ENCODE data around the gene ARHGAP26.

ARHGAP26 gene

GRCh38 chr5:142829801-142830220 is 59.6 kb downstream of the ARHGAP26 start:
- DNase-seq (ENCODE audit: low read depth in 2 of 2), result peak in 1 of 2 experiments; percentile 21

GRCh38 chr5:142830241-142831008 is 60.2 kb downstream of the ARHGAP26 start:
- DNase-seq (ENCODE audit: low read depth in 2 of 2), result peak; percentile 21 to 33

- no peak for DNase-seq (ENCODE audit: low read depth in 2 of 2)
These were observed 60.8 kb downstream of the ARHGAP26 start for GRCh38 chr5:142831009-142831383.

DNA sequence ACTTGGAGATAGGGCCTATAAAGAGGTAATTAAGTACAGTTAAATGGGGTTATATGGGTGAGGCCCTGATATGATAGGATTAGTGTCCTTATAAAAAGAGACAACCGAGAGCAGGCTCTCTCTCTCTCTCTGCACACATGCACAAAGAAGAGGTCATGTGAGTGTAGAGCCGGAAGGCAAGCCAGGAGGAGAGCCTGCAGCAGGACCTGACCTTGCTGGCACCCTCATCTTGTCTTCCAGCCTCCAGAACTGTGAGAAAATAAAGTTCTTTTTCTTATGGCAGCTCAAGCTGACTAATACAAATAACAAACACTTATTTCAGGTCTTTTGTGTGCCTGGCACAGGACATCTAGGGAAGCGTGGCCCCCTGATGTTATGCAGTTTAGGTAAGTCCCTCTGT is 62.1 kb downstream of the ARHGAP26 start:
- no peak for DNase-seq (ENCODE audit: low read depth in 2 of 2)

- DNase-seq (ENCODE audit: low read depth in 2 of 2), result no peak
These were observed 63.6 kb downstream of the ARHGAP26 start for GRCh38 chr5:142833517-142834449.

DNA sequence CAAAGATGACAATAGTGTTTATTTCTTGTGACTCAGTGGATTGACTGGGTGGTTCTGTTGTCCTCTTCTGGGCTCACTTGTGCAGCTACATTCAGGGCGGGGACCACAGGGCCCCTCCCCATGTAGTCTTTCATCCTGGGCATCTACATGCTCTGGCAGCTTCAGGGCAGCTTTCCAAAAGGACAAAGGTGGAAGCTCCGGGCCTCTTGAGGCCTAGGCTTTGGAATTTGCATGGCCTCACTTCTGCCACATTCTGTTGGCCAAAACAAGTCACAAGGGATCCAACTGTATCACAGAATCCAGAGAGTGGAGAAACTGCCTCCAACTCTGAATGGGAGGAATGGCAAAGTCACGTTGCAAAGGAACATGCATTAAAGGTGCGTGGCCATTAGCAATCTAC is 64.3 kb downstream of the ARHGAP26 start:
- DNase-seq (ENCODE audit: low read depth in 2 of 2), result no peak

- no peak for DNase-seq (ENCODE audit: low read depth in 2 of 2)
These were observed 65.4 kb downstream of the ARHGAP26 start for GRCh38 chr5:142835540-142835939.

DNA sequence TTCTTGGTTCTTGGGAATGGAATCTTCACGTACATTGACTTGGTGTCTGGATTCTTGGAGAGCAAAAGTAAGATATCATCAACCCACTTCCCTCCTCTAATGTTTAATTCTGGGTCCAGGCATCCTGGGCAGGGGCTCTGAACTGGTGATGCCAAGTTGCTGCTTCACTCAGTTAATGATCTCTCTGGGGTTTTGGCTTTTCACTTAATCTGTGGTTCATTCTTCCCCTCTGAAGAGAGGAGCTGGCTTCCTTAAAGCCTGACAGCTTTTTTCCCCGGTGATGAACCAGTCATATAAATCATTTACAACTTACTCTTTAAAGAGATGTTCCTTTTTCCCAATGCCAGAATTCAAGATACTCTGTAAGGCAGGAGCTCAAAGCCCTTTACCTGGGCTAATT is 65.9 kb downstream of the ARHGAP26 start:
- DNase-seq (ENCODE audit: low read depth in 2 of 2), result no peak

- no peak for DNase-seq (ENCODE audit: low read depth in 2 of 2)
These were observed 67.0 kb downstream of the ARHGAP26 start for GRCh38 chr5:142837081-142837725.

GRCh38 chr5:142838845-142839244 is 68.7 kb downstream of the ARHGAP26 start:
- DNase-seq (ENCODE audit: low read depth in 2 of 2), result no peak

DNA sequence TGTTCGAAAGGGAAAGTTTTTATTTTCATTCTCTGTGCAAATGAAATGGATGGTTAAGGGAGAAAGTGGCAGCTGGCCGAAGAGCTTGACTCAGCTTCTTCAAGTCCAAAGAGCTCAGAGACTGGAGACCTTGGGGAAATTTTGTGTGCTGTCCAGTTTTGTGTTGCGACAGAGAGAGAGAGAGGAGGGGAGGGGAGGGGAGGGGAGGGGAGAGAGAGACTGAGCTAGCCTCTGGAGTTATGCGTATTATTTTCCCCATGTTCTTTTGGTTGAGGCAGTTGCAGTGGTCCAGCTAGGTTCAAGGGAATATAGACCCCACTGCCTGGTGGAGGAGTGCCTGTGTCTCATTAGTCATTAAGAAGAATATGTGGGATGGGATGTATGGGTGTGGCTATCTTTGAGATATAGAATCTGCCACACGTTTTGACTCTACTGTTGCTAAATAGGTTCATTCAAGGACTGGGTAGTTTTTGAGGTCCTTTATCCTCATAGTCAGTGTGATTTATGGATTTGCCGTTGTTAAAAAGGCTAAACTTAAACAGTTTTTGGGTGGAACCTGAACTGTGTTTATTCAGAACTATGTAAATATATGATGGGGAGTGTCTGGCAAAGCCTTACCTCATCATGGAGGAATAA is 69.7 kb downstream of the ARHGAP26 start:
- DNase-seq (ENCODE audit: low read depth in 2 of 2), result no peak

DNA sequence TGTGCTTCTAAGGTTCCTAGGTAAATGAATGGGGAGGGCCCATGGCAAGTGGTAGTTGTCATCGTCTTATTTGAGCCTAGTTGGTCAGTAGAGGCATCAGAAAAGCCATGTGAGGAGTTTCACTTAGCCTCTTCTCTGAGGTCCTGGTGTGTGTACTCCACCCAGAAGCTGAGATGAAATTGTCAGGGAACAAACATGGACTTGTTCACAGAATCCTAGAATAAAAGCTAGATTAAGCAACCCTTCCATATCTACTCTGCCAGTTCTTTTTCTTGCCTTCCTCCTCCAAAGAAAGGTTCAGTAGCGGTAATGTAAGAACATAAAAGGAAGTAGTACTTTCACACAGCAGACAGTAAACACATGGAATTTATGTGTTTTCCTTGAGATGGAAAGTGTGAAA is 70.4 kb downstream of the ARHGAP26 start:
- no peak for DNase-seq (ENCODE audit: low read depth in 2 of 2)

DNA sequence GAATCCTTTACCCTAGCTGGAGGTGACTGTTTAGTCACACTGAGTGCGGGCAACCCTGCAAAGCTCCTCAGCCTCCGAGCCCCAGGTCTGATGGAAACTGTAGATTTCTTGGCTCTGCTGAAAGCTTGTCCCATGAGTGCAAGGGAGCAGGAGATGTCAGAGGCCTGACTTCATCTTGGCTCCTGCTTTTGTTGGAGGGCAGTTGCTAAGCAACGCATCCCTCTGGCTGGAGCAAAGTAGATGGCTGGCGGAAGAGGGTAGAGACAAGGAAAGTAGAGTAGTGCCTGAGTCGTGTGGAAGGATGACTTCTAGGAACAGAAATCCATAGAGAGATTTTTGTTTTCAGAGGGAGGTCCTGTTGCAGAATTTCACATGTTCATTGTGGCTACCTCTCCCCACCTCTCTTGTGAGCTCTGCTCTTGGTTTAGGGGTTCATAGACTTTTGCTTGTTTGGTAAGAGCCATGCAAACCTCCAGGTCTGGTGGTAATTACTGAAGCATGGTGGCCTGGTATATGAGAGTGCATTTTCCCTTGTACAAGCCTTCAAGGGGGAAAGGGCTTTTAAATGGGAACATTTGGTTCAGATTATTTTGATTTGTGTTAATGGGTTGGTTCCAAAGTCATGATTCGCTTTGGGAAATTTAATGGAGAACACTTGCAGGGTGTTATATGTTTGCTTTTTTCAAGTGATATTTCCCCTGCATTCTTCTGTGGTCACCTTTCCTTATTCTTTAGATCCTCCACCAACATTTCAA is 71.5 kb downstream of the ARHGAP26 start:
- DNase-seq (ENCODE audit: low read depth in 2 of 2), result peak; percentile 64 to 69

- DNase-seq (ENCODE audit: low read depth in 2 of 2), result no peak
These were observed 73.1 kb downstream of the ARHGAP26 start for GRCh38 chr5:142842994-142843905.

GRCh38 chr5:142844866-142845265 is 74.7 kb downstream of the ARHGAP26 start:
- no peak for DNase-seq (ENCODE audit: low read depth in 2 of 2)

GRCh38 chr5:142845402-142845921 is 75.3 kb downstream of the ARHGAP26 start:
- DNase-seq (ENCODE audit: low read depth in 2 of 2), result no peak

GRCh38 chr5:142845954-142846398 is 75.8 kb downstream of the ARHGAP26 start:
- no peak for DNase-seq (ENCODE audit: low read depth in 2 of 2)

DNA sequence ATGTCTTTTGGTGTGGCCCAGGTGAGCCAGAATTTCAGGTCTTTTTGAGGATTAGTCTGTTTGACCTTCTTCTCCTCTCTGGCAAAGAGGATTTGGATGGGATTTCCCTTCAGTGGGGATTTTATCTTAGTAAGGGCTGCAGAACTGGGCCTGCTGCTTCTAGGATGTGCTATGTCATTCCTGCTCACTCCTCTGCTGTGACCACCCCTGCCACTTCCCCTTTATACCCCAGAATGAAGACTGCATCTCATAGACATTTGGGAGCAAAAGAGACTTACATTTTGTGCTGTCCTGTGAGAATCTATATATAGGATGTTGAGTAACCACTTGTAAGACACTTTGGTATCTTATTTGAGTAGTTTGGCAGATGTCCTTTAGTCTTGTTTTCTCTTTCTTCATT is 76.2 kb downstream of the ARHGAP26 start:
- no peak for DNase-seq (ENCODE audit: low read depth in 2 of 2)

DNA sequence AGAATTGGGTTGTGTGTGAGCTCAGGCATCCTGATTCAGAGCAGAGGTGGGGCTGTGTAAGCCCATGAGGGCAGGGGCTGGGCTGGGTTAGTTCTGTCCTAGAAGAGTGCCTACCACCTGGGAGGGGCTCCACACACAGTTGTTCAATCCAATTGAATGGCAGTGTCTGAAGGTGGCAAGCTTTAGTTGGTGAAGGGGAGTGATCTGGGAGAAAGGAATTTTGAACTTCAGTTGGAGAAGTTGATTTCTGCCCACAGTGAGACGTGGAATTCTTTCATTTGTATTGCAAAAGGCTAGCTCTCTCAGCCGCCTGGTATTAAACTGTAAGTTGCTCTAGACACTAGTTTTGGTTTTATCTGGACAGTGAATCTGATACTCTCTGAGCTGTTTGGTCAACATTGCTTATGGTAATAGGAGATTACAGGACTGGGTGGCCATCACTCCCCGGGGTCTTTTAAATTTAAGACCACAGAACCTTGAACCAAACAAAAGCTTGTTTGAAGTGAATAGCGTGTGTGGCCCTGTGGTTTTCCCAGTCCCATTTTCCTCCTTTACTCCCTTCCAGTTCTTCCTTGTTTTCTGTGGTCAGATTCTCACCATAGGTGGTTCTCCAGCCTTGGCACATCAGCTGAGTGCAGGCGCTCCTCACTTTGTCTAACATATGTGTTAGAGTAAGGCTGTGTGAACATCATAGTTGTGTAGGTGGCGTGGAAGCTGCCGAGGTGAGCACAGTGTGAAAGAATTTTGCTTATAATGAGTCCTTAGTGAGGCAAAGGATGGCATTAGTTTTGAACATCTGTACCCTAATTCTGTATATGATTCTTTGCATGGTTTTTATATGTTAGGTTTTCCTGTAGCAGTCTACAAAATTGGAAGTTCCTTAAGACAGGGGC is 78.0 kb downstream of the ARHGAP26 start:
- DNase-seq (ENCODE audit: low read depth in 2 of 2), result no peak

Data from fibroblast of skin of left biceps (primary cell).